HUES6 (cell line): ENCODE results near the gene MRAS.

Experiments
- H3K27ac ChIP-seq: 2 replicates; pipeline ENCODE4 v1.7.0; 2013; ENCODE audit warnings: low read depth, mild to moderate bottlenecking, low read length, inconsistent platforms
- H3K27me3 ChIP-seq: 2 replicates; pipeline ENCODE4 v1.6.1; 2013; ENCODE audit warnings: low read length; ENCODE audit not compliant: control insufficient read depth, insufficient read depth
- H3K36me3 ChIP-seq: 2 replicates; pipeline ENCODE4 v1.6.1; 2013; ENCODE audit warnings: low read length; ENCODE audit not compliant: control insufficient read depth, insufficient read depth
- H3K4me1 ChIP-seq: 2 replicates; pipeline ENCODE4 v1.6.1; 2013; ENCODE audit warnings: low read length; ENCODE audit not compliant: control insufficient read depth, insufficient read depth
- H3K4me3 ChIP-seq: 2 replicates; pipeline ENCODE4 v1.5.1; 2013; ENCODE audit warnings: low read depth, low read length
- H3K9ac ChIP-seq: one replicate; pipeline ENCODE4 v1.6.1; 2013; ENCODE audit warnings: mild to moderate bottlenecking, low read length
- H3K9me3 ChIP-seq: 2 replicates; pipeline ENCODE4 v1.6.1; 2013; ENCODE audit warnings: low read depth, low read length; ENCODE audit not compliant: control insufficient read depth, insufficient read depth

The MRAS gene

DNA sequence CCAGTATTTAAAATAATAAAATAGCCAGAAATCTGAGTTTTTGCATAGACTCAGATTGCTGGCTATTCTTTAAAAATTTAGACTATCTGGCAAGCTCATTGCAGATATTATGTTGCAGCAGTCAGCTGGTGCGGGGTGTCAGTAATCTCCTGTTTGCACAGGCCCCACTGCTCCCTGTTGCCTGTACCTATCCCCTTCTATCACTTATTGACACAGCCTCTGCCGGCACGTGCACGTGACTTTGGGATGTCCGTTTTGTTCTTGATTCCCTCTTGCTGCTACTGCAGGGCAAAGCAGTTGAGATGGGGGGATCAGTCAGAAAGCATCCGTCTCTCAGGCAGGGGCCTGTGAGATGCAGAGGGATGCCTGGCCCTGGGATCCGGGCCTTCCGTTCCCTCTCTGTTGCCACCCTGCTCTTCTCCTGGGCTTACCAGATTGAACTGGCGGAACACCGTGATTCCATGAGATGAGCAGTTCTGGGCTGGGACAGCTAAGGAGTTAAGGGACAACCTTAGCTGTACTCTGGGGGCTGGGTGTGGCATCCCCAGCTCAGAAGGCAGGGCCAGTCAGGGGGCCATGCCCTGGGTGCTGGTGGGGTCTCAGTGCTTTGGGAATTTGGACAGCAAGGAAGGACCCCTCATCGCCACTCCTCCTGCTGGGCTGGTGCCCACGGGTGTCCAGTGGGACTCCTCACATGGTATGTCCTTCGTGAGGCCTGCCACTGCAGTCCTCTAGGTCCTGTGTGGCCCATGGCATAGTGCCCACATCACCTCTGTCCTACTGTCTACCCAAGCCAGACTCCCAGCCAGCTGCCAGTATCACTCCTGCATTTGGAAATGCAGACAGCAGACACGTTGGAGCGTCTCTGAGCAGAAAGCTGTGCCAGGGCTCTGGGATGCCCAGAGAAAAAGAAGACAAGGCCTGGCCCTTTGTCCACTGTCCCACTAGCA, 11.8 kb downstream of the MRAS start:
- Histone ChIP-seq H3K9ac (no peak overlapping the region), H3K27me3 (no peaks in the 10 kb centered on the region), H3K4me3 (no peak overlapping the region), H3K27ac (no peak overlapping the region), H3K4me1 (peaks cover 13% of the 10 kb centered on the region; the same call in 1 of the 2 replicates), H3K36me3 (no peaks in the 10 kb centered on the region), H3K9me3 (no peaks in the 10 kb centered on the region)

DNA sequence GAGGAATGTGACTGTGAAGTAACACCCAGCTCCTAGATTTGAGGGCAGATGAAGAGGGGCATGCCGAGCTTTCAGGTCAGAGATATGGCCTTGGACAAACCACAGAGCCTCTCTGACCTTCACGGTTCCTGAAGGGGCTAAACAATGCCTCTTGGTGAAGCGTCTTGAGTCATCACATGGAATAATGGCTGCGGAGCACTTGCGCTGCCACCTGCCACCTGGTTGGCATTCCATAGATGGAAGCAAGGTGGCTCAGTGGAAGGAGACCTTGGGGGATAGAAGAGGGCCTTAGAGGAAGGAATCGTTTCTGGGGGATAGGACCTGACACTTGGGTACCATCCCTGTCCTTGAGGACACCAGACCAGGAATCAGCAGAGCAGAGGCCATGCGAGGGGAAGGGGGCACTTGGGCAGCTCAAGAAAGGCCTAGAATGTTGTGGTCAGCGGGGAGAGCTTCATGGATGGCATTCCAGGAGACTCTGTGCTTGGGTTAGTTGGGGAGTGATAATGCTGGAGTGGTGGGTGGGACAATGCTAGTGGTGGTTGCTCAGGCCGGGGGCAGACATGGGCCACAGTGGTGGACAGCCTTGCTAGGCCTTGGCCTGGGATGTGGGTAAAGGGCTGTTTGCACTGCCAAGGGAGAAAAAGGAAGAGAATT, 12.6 kb downstream of the MRAS start:
- no peaks in the 10 kb centered on the region for H3K27me3 ChIP-seq

DNA sequence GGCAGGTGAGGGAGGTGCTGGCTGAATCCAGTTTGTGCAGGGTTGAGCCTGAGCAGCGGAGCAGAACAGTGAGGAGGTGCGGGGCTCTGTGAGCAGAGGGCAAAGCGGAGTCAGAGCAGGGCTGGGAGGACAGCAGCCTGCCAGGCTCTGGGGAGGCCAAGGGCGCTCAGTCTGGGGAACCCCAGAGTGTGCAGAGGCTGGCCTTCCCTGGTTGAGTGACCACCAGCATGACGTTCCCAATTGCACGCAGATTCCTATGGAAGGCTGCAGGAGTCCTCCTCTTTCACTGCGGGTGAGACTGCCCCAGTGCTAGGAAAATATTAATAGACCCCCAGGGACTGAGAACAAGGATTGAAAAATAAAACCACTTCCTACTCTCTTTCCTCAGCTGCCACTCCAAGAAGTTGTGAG, 13.2 kb downstream of the MRAS start:
- Histone ChIP-seq H3K9ac (peak overlapping the region; percentile 6), H3K4me3 (no peak overlapping the region), H3K27ac (no peak overlapping the region), H3K4me1 (peaks cover 12% of the 10 kb centered on the region; the same call in 1 of the 2 replicates), H3K27me3 (no peaks in the 10 kb centered on the region), H3K9me3 (no peaks in the 10 kb centered on the region), H3K36me3 (no peaks in the 10 kb centered on the region)

More for the DNA sequence above, 12.6 kb downstream of the MRAS start:
- H3K27ac ChIP-seq, result no peak overlapping the region
- no peaks in the 10 kb centered on the region for H3K36me3 ChIP-seq
- H3K4me3 ChIP-seq, result no peak overlapping the region
- no peaks in the 10 kb centered on the region for H3K9me3 ChIP-seq
- peaks cover 13% of the 10 kb centered on the region; the same call in 1 of the 2 replicates for H3K4me1 ChIP-seq
- peak overlapping the region; percentile 6 for H3K9ac ChIP-seq

DNA sequence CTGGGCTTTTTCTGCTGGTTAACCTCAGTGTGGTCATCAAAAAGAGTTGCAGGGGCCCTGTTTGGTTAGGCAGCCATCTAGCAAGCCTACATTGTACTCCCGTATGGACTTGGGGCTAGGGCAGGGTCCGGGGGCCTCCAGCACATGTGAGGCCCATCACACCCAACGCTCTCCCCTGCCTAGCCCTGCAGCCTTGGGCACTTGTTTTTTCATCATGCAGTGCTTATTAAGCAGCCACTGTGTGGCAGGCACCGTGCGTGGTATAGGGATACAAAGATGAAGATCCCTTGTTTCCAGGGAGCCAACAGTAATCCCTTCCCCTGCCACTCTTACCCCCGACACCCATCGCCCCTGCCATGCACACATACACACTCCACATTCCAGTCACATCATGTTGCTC, 14.2 kb downstream of the MRAS start:
- no peaks in the 10 kb centered on the region for H3K9me3 ChIP-seq
- no peak overlapping the region for H3K9ac ChIP-seq
- H3K4me1 ChIP-seq, result peaks cover 10% of the 10 kb centered on the region; the same call in 1 of the 2 replicates
- no peaks in the 10 kb centered on the region for H3K27me3 ChIP-seq
- no peak overlapping the region for H3K4me3 ChIP-seq
- H3K36me3 ChIP-seq, result no peaks in the 10 kb centered on the region
- H3K27ac ChIP-seq, result no peak overlapping the region

DNA sequence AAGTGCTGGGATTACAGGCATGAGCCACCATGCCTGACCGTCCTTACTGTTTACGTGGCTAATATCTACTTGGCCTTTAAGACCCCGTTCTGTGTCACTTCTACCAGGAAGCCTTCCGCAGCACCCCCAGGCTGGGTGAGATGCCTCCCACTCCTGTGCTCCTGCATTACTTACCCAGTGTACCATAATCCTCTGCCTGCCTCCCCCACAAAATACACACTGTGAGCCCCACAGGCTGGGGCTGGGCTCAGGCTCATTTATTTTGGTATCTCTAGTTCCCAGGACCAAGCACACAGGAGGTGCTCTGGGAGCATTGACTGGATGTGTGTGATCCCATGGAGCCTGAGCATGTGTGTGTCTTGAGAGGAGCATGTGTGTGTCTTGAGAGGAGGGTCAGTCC, 14.9 kb downstream of the MRAS start:
- no peak overlapping the region for H3K9ac ChIP-seq
- no peaks in the 10 kb centered on the region for H3K9me3 ChIP-seq
- H3K36me3 ChIP-seq, result no peaks in the 10 kb centered on the region
- no peak overlapping the region for H3K4me3 ChIP-seq
- no peak overlapping the region for H3K27ac ChIP-seq
- H3K4me1 ChIP-seq, result peaks cover 13% of the 10 kb centered on the region; the same call in 1 of the 2 replicates
- no peaks in the 10 kb centered on the region for H3K27me3 ChIP-seq

DNA sequence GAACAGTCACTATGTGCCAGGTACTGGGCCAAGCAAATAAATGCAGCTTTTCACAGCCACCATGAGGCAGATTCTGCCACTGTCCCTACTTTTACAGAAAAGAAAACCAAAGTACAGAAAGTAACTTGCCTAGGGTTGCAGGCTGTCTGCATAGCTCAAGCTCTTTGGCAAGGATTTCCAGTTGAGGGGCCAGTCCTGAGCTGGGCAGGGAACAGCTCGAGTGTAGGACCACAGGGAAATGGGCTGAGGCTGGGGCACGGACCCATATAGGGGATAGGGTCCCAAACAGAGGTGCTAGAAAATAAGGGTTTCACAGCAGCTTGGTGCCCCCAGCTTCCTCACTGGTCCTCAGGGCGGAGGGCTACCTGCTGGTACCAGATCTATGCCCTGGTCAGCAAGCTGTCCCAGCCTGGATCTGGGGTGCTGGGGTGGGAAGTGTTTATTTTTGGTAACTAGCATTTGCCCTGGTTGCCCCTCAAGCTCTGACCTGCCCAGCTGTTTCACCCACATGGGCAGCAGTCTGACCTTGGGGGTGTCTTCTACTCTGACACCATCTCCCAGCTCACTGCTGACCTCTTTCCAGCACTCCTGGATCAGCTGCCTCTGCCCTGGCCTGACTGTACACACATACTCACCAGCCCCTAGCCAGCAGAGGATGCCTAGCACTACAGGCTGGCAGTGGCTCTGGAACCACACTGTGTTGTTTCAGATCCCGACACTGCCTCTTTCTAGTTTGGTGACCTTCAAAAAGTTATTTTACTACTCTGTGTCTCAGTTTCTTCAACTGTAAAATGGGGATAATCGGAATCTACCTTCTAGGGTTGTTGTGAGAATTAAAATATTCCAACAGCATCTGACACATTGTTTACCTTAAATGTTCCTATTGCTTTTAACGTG, 16.2 kb downstream of the MRAS start:
- no peak overlapping the region for H3K9ac ChIP-seq
- no peaks in the 10 kb centered on the region for H3K9me3 ChIP-seq
- no peaks in the 10 kb centered on the region for H3K36me3 ChIP-seq
- no peak overlapping the region for H3K27ac ChIP-seq
- no peak overlapping the region for H3K4me3 ChIP-seq
- H3K4me1 ChIP-seq, result 0 out of 2 replicates have a peak, but pooled peaks cover 9% of the 10 kb centered on the region
- H3K27me3 ChIP-seq, result no peaks in the 10 kb centered on the region

DNA sequence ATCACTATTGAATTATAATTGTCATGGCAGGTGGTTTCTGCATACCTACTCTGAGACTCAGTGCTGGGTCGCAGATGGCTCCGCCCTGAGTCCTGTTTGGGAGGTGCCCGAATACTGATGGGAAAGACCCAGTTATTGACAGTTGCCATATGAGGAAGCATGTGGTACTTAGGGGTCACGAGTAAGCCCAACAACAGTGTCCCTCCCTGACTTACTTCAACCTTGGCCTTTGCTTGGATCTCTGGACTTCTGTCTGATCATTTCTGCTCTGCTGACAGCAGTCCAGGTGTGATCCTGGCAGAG, 16.8 kb downstream of the MRAS start:
- Histone ChIP-seq H3K27ac (no peak overlapping the region), H3K4me1 (0 out of 2 replicates have a peak, but pooled peaks cover 9% of the 10 kb centered on the region), H3K27me3 (no peaks in the 10 kb centered on the region), H3K4me3 (no peak overlapping the region), H3K36me3 (no peaks in the 10 kb centered on the region), H3K9ac (no peak overlapping the region), H3K9me3 (no peaks in the 10 kb centered on the region)

DNA sequence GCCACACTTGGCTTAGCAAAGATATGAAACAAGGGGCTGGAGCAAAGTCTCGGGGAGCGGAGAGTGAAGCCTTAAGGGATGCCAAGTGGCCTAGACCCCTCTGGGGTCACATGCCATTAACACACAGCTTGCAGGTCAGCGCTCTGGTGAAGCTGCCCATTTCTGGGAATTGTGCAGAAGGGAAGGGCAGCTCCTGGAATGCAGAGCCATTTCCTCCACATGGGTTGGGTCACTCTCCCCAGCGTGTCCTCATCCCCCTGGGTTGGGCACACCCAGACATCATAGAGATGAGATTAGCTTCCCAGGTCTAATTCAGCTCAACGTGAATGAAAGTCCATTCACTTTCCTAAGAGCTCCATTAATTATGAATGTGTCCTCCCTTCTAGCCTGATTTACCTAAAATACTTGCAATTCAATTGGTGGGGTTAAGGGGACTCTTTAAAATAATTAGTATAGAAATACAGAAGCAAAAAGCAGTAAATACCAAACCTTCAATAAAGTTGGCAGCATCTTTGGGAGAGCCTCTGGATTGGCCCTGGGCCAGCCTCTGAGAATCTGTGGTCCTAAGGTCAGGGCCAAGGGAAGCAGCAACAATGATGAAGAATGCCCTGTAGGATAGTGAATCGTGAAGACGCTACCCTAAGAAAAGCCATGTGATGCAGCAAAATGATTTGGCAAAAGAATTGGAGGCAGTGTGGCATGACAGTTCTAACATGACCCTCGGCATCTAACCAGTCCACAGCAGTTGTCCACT, 17.8 kb downstream of the MRAS start:
- H3K27me3 ChIP-seq, result no peaks in the 10 kb centered on the region
- H3K4me1 ChIP-seq, result 0 out of 2 replicates have a peak, but pooled peaks cover 9% of the 10 kb centered on the region
- no peak overlapping the region for H3K4me3 ChIP-seq
- no peaks in the 10 kb centered on the region for H3K36me3 ChIP-seq
- no peak overlapping the region for H3K27ac ChIP-seq
- H3K9ac ChIP-seq, result no peak overlapping the region
- no peaks in the 10 kb centered on the region for H3K9me3 ChIP-seq

DNA sequence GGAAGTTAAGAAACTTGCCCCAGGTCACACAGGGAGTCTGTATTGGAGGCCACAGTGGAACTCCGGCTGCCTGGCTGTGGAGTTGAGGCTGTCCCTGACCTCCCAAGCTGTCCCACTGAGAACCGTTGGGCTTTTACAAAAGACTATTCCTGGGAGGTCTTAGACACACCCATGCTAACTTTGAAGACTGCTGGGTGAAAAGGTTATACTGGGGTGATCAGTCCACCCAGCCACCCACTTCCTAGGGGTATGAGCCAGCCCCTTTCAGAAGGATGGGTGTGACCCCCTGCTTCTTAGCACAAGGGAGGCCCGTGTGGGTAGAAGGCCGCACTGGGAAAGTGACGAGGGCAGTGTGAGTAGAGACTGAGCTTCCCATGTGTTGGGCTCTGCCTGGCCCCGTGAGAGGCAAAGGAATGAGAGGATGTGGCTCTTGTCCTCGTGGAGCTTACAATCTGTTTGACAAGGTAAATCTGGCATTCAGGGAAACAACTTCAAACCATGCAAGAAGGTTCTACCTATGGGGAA, 19.0 kb downstream of the MRAS start:
- no peak overlapping the region for H3K27ac ChIP-seq

DNA sequence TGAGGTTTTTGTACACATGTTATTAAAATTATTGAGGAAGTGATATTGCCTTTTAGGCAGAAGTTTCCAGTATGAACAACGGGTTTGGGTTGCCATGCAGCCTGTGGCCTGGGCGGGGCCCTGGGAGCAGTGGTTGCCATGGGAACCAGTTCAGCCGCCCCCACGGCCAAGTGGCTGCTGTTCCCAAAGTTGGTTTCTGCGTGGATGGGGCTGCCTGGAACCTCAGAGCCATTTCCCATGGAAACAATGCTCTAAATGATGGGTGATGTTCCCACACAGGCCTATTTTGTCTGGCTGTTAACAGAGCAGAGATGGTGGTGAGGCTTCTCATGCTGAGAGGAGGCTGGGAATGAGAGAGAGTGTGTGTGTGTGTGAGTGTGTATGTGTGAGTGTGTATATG, 19.5 kb downstream of the MRAS start:
- no peak overlapping the region for H3K27ac ChIP-seq
- no peaks in the 10 kb centered on the region for H3K9me3 ChIP-seq
- H3K36me3 ChIP-seq, result no peaks in the 10 kb centered on the region
- H3K4me1 ChIP-seq, result 0 out of 2 replicates have a peak, but pooled peaks cover 9% of the 10 kb centered on the region
- no peak overlapping the region for H3K9ac ChIP-seq
- H3K4me3 ChIP-seq, result no peak overlapping the region
- no peaks in the 10 kb centered on the region for H3K27me3 ChIP-seq

More for the DNA sequence above, 19.0 kb downstream of the MRAS start:
- Histone ChIP-seq H3K27me3 (no peaks in the 10 kb centered on the region), H3K9ac (no peak overlapping the region), H3K36me3 (no peaks in the 10 kb centered on the region), H3K4me3 (no peak overlapping the region), H3K9me3 (no peaks in the 10 kb centered on the region), H3K4me1 (0 out of 2 replicates have a peak, but pooled peaks cover 9% of the 10 kb centered on the region)
